DND-41 (cell line): Measurements from ENCODE around the gene HECTD2.
"Not testable (repeated sequence)": the region's sequence is repeated elsewhere in the genome, so short reads cannot be mapped to it uniquely, and the experiment has no call there.

Source experiments
- ATAC-seq: fragments of 200-7000 bp; cut with Tn5 transposase; 3 replicates; pipeline ENCODE4 v1.9.1; 2021; ENCODE audit warnings: low read depth; ENCODE audit not compliant: insufficient read depth
- DNase-seq: peaks from one replicate; pipeline ENCODE4 v3.0.0-alpha.2; 2020
- H2AFZ ChIP-seq: 2 replicates; pipeline ENCODE4 v1.6.0; 2012; ENCODE audit warnings: low read depth, low read length
- H3K27ac ChIP-seq: 2 replicates; pipeline ENCODE4 v1.5.1; 2012; ENCODE audit warnings: low read length, inconsistent platforms
- H3K27me3 ChIP-seq: fragments of 200-600 bp; sonication (generic); 2 replicates; pipeline ENCODE4 v1.6.0; 2012; ENCODE audit warnings: low read length, mild to moderate bottlenecking, inconsistent platforms; ENCODE audit not compliant: insufficient read depth, poor library complexity
- H3K36me3 ChIP-seq: 2 replicates; pipeline ENCODE4 v1.5.1; 2012; ENCODE audit warnings: low read length, inconsistent platforms; ENCODE audit not compliant: insufficient read depth
- H3K4me1 ChIP-seq: 2 replicates; pipeline ENCODE4 v1.5.1; 2012; ENCODE audit warnings: mild to moderate bottlenecking, low read length; ENCODE audit not compliant: insufficient read depth
- H3K4me2 ChIP-seq: 2 replicates; pipeline ENCODE4 v1.6.0; 2012; ENCODE audit warnings: mild to moderate bottlenecking, moderate library complexity, low read length, inconsistent platforms; ENCODE audit not compliant: insufficient read depth
- H3K4me3 ChIP-seq, 2 experiments: fragments of 200-600 bp in 1 of 2; shearing (Covaris generic) in 1 of 2; 2 replicates each; pipeline ENCODE4 v1.5.1; 2012 to 2016; ENCODE audit warnings: inconsistent platforms in 2 of 2, low read length in 2 of 2, mild to moderate bottlenecking in 2 of 2, low read depth in 1 of 2, moderate library complexity in 1 of 2
- H3K79me2 ChIP-seq: 2 replicates; pipeline ENCODE4 v1.6.0; 2012; ENCODE audit warnings: low read length, inconsistent platforms; ENCODE audit not compliant: insufficient read depth
- H3K9ac ChIP-seq: 2 replicates; pipeline ENCODE4 v1.6.0; 2012; ENCODE audit warnings: low read depth, mild to moderate bottlenecking, inconsistent platforms, low read length, moderate library complexity
- H3K9me3 ChIP-seq: 2 replicates; pipeline ENCODE4 v1.5.1; 2012; ENCODE audit warnings: low read length, moderate library complexity, mild to moderate bottlenecking, inconsistent platforms; ENCODE audit not compliant: insufficient read depth, severe bottlenecking
- H4K20me1 ChIP-seq: 2 replicates; pipeline ENCODE4 v1.6.0; 2012; ENCODE audit warnings: low read length; ENCODE audit not compliant: insufficient read depth
- CTCF ChIP-seq: IDR thresholded peaks from 2 replicates; pipeline ENCODE4 v1.5.1; 2012; ENCODE audit warnings: borderline replicate concordance, low read length, moderate library complexity, mild to moderate bottlenecking; ENCODE audit not compliant: poor library complexity, severe bottlenecking; ENCODE audit errors: extremely low read depth
- EZH2 ChIP-seq: IDR thresholded peaks from 3 replicates; pipeline ENCODE4 v1.6.1; 2012; ENCODE audit warnings: borderline replicate concordance, low read depth, mild to moderate bottlenecking, moderate library complexity, low read length, inconsistent platforms; ENCODE audit not compliant: severe bottlenecking

Gene HECTD2

GRCh38 chr10:91367127-91367531 lies 43.0 kb upstream of the HECTD2 start:
- Histone ChIP-seq H3K27ac (no peak overlapping the region), H3K79me2 (no peaks in the 10 kb centered on the region), H3K4me2 (no peak overlapping the region), H3K9ac (no peak overlapping the region), H3K27me3 (no peaks in the 10 kb centered on the region), H3K4me3 (no peak overlapping the region), H4K20me1 (no peaks in the 10 kb centered on the region), H3K9me3 (no peaks in the 10 kb centered on the region), H3K36me3 (no peaks in the 10 kb centered on the region), H2AFZ (no peak overlapping the region), H3K4me1 (no peaks in the 10 kb centered on the region)
- DNase-seq (no peak), ATAC-seq (no peak)
- TF ChIP-seq CTCF (no peak), EZH2 (no peak)

GRCh38 chr10:91367558-91367957 lies 42.6 kb upstream of the HECTD2 start:
- no peak overlapping the region for H3K4me3 ChIP-seq
- no peaks in the 10 kb centered on the region for H3K9me3 ChIP-seq
- DNase-seq = no peak
- no peaks in the 10 kb centered on the region for H3K27me3 ChIP-seq
- H3K36me3 ChIP-seq = no peaks in the 10 kb centered on the region
- no peak overlapping the region for H2AFZ ChIP-seq
- H4K20me1 ChIP-seq = no peaks in the 10 kb centered on the region
- TF ChIP-seq CTCF (no peak), EZH2 (no peak)
- H3K4me2 ChIP-seq = no peak overlapping the region
- no peak for ATAC-seq
- no peak overlapping the region for H3K9ac ChIP-seq
- no peaks in the 10 kb centered on the region for H3K79me2 ChIP-seq
- no peak overlapping the region for H3K27ac ChIP-seq
- no peaks in the 10 kb centered on the region for H3K4me1 ChIP-seq

GRCh38 chr10:91369978-91370589 lies 40.1 kb upstream of the HECTD2 start:
- not testable (repeated sequence) for H3K4me1 ChIP-seq, H3K4me2 ChIP-seq, H3K4me3 ChIP-seq, H3K27ac ChIP-seq, H3K27me3 ChIP-seq, H3K36me3 ChIP-seq, H3K79me2 ChIP-seq, H2AFZ ChIP-seq, H4K20me1 ChIP-seq, ATAC-seq, DNase-seq, H3K9ac ChIP-seq
- TF ChIP-seq CTCF = peak; percentile 58
- H3K9me3 ChIP-seq = peaks cover 19% of the 10 kb centered on the region

GRCh38 chr10:91374052-91374451 lies 36.1 kb upstream of the HECTD2 start:
- no peak overlapping the region for H3K9ac ChIP-seq
- H3K79me2 ChIP-seq = no peaks in the 10 kb centered on the region
- peaks cover 18% of the 10 kb centered on the region for H3K4me1 ChIP-seq
- no peaks in the 10 kb centered on the region for H4K20me1 ChIP-seq
- no peak overlapping the region for H3K27ac ChIP-seq
- no peak overlapping the region for H3K4me3 ChIP-seq
- no peak overlapping the region for H2AFZ ChIP-seq
- no peaks in the 10 kb centered on the region for H3K36me3 ChIP-seq
- H3K9me3 ChIP-seq = peaks cover 28% of the 10 kb centered on the region
- ATAC-seq (no peak), DNase-seq (no peak)
- TF ChIP-seq EZH2 = no peak
- TF ChIP-seq CTCF = no peak
- no peaks in the 10 kb centered on the region for H3K27me3 ChIP-seq
- H3K4me2 ChIP-seq = no peak overlapping the region
